Thyroid gland (tissue), 4 donors: ENCODE measurements around the gene TNPO1.

Source experiments
- POLR2A ChIP-seq, 2 donors: fragments of 450-650 bp; IDR thresholded peaks; one replicate each; pipeline ENCODE4 v1.6.1; 2017; ENCODE audit warnings: antibody characterized with exemption in 2 of 2, mild to moderate bottlenecking in 2 of 2, moderate library complexity in 1 of 2
- TF ChIP-seq, protein P1 (sequence below), 6 experiments: fragments of 200-600 bp in 3 of 6; fragments of 450-650 bp in 3 of 6; sonication (generic) in 3 of 6; IDR thresholded peaks; one replicate each; pipeline ENCODE4 v1.5.1; 2016 to 2019; ENCODE audit warnings: antibody characterized with exemption in 6 of 6, mild to moderate bottlenecking in 2 of 6, inconsistent platforms in 1 of 6, moderate library complexity in 1 of 6

GRCh38 chr5:72882989-72883388, 66.5 kb downstream of the TNPO1 start:
- TF ChIP-seq, protein P1, sequence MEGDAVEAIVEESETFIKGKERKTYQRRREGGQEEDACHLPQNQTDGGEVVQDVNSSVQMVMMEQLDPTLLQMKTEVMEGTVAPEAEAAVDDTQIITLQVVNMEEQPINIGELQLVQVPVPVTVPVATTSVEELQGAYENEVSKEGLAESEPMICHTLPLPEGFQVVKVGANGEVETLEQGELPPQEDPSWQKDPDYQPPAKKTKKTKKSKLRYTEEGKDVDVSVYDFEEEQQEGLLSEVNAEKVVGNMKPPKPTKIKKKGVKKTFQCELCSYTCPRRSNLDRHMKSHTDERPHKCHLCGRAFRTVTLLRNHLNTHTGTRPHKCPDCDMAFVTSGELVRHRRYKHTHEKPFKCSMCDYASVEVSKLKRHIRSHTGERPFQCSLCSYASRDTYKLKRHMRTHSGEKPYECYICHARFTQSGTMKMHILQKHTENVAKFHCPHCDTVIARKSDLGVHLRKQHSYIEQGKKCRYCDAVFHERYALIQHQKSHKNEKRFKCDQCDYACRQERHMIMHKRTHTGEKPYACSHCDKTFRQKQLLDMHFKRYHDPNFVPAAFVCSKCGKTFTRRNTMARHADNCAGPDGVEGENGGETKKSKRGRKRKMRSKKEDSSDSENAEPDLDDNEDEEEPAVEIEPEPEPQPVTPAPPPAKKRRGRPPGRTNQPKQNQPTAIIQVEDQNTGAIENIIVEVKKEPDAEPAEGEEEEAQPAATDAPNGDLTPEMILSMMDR (IDR thresholded peaks at IDR 0.05), result no peak
- no peak for TF ChIP-seq POLR2A (IDR thresholded peaks at IDR 0.05)
